ENCODE data around the gene LRP10. TPM values are rescaled to one million over a fixed set of nuclear protein-coding genes. Genes with fewer than 3 reads are reported as not detected.
"Not testable (repeated sequence)": the region's sequence is repeated elsewhere in the genome, so short reads cannot be mapped to it uniquely, and the experiment has no call there.

Gene LRP10
- polyA plus RNA-seq, 3 donors: 71.4 to 94.4 (median 83.1) TPM

- no peak for DNase-seq (ENCODE audit: extremely low read depth in 1 of 11, low read depth in 9 of 11, low spot score in 4 of 11)
Measured at GRCh38 chr14:22897357-22897756, 25.8 kb downstream of the LRP10 start.

- DNase-seq (ENCODE audit: extremely low read depth in 1 of 11, low read depth in 9 of 11, low spot score in 4 of 11): no peak
Measured at GRCh38 chr14:22898302-22899090, 27.0 kb downstream of the LRP10 start.

GRCh38 chr14:22900081-22900799 lies 28.7 kb downstream of the LRP10 start:
- peak in 4 of 11 donors; percentile 29 to 61 (median 44) for DNase-seq (ENCODE audit: extremely low read depth in 1 of 11, low read depth in 9 of 11, low spot score in 4 of 11)

- DNase-seq (ENCODE audit: extremely low read depth in 1 of 11, low read depth in 9 of 11, low spot score in 4 of 11): no peak
Measured at GRCh38 chr14:22901799-22902198, 30.3 kb downstream of the LRP10 start.

- no peak for DNase-seq (ENCODE audit: extremely low read depth in 1 of 11, low read depth in 9 of 11, low spot score in 4 of 11)
Measured at GRCh38 chr14:22903742-22904087, 32.2 kb downstream of the LRP10 start.

GRCh38 chr14:22905627-22906026 lies 34.1 kb downstream of the LRP10 start:
- DNase-seq (ENCODE audit: extremely low read depth in 1 of 11, low read depth in 9 of 11, low spot score in 4 of 11): no peak

DNA sequence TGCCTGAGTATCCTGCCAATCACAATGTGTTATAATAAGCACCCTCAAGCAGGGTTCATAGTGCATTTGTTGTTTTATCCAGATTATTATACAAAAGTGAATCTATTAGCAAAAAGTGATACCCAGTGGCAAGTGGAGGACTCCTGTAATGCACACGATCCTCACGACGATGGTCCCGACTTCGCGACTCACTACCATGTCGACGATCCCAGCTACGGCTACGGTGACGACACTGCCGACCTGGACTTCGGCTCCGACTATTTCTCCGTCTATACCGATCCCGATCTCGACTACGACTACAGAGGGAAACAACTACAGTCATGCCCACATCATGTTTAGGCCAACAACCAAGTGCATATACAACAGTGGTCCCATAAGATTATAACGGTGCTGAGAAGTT lies 34.5 kb downstream of the LRP10 start:
- DNase-seq (ENCODE audit: extremely low read depth in 1 of 11, low read depth in 9 of 11, low spot score in 4 of 11): no peak

DNA sequence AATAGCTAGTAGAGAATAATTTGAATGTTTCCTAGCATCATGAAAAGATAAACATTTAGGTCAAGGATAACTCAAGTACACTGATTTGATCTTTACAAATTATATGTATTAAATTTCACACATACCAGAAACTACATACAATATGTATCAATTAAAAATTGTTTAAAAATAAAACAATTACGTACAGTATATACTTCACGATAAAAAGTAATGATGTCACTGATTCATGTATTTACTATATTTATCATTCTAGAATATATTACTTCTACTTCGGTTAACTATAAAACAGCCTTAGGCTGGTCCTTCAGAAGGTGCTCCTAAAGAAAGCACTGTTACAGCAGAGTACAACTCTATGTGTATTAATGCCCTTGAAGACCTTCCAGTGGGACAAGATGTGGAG lies 35.9 kb downstream of the LRP10 start:
- DNase-seq (ENCODE audit: extremely low read depth in 1 of 11, low read depth in 9 of 11, low spot score in 4 of 11): no peak

- no peak for DNase-seq (ENCODE audit: extremely low read depth in 1 of 11, low read depth in 9 of 11, low spot score in 4 of 11)
Measured at GRCh38 chr14:22908601-22909000, 37.1 kb downstream of the LRP10 start.

DNA sequence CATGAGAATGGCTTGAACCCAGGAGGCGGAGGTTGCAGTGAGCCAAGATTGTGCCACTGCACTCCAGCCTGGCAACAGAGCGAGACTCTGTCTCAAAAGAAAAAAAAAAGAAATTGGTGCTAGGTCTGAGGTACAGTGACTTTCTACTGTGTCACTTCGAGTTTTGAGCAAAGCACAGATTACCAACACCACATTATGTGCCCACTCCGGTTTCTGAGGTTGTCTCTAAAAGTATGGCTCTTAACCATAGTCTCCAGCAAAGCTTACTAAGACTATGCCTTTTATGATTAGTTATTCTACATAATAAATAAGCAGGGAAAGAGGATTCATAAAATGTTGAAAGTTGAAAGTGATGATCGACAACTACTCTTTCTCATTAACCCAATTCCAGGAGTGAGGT lies 39.4 kb downstream of the LRP10 start:
- no peak for DNase-seq (ENCODE audit: extremely low read depth in 1 of 11, low read depth in 9 of 11, low spot score in 4 of 11)

GRCh38 chr14:22914836-22915235 lies 43.3 kb downstream of the LRP10 start:
- DNase-seq (ENCODE audit: extremely low read depth in 1 of 11, low read depth in 9 of 11, low spot score in 4 of 11): not testable (repeated sequence)

DNA sequence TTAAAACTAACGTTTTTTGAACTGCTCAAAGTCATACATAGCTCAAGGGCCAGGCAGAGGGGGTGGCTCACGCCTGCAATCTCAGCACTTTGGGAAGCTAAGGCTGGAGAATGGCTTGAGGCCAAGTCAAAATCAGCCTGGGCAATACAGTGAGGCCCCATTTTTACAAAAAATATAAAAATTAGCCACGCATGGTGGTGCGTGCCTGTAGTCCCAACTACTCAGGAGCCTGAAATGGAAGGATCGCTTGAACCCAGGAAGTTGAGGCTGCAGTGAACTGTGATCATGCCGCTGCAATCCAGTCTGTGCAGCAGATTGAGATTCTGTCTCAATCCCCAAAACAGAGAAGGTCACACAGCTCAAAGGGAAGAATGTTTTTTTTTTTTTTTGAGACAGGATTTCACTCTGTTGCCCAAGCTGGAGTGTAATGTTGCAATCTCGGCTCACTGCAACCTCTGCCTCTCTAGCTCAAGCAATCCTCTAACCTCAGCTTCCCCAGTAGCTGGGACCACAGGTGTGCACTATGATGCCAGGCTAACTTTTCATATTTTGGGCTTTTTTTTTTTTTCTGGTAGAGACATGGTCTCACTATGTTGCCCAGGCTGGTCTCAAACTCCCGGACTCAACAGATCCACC lies 44.5 kb downstream of the LRP10 start:
- no peak for DNase-seq (ENCODE audit: extremely low read depth in 1 of 11, low read depth in 9 of 11, low spot score in 4 of 11)

DNA sequence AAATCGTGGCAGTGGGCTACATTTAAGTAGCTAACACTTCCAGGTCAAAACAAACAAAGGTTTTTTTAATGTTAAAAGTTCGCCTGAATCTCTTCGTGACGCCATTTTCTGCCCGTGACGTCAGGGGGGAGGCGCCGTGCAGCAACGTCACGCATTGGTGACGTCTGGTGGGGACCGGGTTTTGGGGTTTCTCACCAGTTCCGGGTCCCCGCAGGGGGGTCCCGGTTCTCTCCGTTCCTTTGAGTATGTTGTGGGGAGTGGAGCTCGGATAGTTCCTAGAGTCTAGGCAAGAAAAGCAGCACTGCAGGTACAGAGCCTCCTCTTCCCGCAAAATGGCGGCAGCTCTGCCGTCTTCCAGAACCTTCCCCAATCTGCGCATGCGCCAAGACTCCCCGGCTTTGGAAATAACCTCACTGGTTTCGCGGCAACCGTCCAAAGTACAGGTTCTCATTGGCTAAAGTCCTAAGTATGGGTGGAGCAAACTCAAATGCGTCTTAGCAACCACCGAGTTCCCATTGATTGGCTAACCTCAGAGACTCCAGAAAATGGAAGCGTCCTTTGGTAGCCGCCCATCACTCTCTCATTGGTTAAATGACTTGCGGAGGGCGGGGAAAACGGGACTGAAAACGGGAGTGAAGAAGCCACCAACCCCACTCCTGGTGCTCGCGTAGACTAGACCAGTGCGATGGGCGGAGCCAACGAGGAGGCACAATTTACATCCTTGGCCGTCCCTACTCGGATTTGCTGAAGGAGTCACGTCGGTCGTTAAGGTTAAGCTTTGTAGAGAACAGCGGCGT lies 47.5 kb downstream of the LRP10 start, which contains the start of gene RBM23:
TSS of gene RBM23 (minus strand) at position 346 of the 797 bp plus-strand sequence.
- peak; percentile 100 for DNase-seq (ENCODE audit: extremely low read depth in 1 of 11, low read depth in 9 of 11, low spot score in 4 of 11)

- DNase-seq (ENCODE audit: extremely low read depth in 1 of 11, low read depth in 9 of 11, low spot score in 4 of 11): no peak
Measured at GRCh38 chr14:22919601-22919921, 48.0 kb downstream of the LRP10 start.

DNA sequence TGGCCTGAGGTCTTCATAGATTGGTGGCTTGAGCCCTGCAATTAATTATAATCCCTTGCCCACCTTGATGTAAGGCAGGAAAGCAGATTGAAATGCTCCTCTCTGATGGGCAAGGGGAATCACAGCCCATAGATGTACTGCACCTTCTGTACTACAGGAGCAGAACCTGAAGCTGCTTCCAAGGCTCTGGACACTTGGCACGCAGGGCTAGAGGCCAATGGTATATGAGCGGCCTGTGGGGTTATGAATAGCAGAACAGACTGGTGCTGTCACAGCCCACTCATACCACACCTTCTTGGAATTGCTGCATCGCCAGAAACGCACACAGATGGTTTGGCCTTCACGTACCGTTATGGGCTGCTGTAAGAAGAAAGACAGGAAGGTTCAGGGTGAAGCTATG lies 49.2 kb downstream of the LRP10 start:
- DNase-seq (ENCODE audit: extremely low read depth in 1 of 11, low read depth in 9 of 11, low spot score in 4 of 11): no peak

- no peak for DNase-seq (ENCODE audit: extremely low read depth in 1 of 11, low read depth in 9 of 11, low spot score in 4 of 11)
Measured at GRCh38 chr14:22922294-22922693, 50.8 kb downstream of the LRP10 start.

DNA sequence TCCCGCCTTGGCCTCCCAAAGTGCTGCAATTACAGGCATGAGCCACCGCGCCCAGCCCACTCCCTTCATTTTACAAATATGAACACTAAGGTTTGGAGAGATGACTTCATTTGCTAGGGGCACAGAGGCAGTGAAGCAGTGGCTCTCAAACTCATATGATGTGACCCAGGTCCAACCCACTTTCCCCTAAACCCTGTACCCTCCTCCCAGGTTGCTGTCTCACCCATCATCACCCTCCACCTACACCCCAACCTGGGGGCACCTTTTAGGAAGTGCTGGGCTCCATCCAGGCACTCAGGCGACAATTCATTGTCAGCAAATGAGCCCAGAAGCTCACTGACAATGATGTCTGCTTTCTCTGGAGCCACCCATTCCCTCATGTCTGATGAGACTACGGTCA lies 52.2 kb downstream of the LRP10 start:
- no peak for DNase-seq (ENCODE audit: extremely low read depth in 1 of 11, low read depth in 9 of 11, low spot score in 4 of 11)

GRCh38 chr14:22925513-22925912 lies 54.0 kb downstream of the LRP10 start:
- DNase-seq (ENCODE audit: extremely low read depth in 1 of 11, low read depth in 9 of 11, low spot score in 4 of 11): no peak

GRCh38 chr14:22926316-22926715 lies 54.8 kb downstream of the LRP10 start:
- DNase-seq (ENCODE audit: extremely low read depth in 1 of 11, low read depth in 9 of 11, low spot score in 4 of 11): no peak

Data from renal cortex interstitium (tissue), 11 donors.